Activated naive CD4-positive, alpha-beta T cell treated with anti-CD3 and anti-CD28 coated beads, Interleukin-2, amount 50 U/mL, for 24 hours (primary cell): ENCODE results near the gene ZSCAN18.
A peak's percentile ranks its signal among the peaks of the same experiment; 100 is the strongest.
"Not testable (repeated sequence)": the region's sequence is repeated elsewhere in the genome, so short reads cannot be mapped to it uniquely, and the experiment has no call there.

ENCODE experiments used
- H3K27ac Mint-ChIP-seq: one replicate; pipeline ENCODE4 v1.8.0; 2021; ENCODE audit warnings: mild to moderate bottlenecking, mixed read lengths
- H3K27me3 Mint-ChIP-seq: one replicate; pipeline ENCODE4 v1.8.0; 2021; ENCODE audit warnings: mixed read lengths
- H3K36me3 Mint-ChIP-seq: one replicate; pipeline ENCODE4 v1.8.0; 2021; ENCODE audit warnings: mixed read lengths
- H3K4me1 Mint-ChIP-seq: one replicate; pipeline ENCODE4 v1.8.0; 2021; ENCODE audit warnings: mixed read lengths
- H3K4me3 Mint-ChIP-seq: one replicate; pipeline ENCODE4 v1.8.0; 2021; ENCODE audit warnings: mild to moderate bottlenecking, mixed read lengths
- H3K9me3 Mint-ChIP-seq: one replicate; pipeline ENCODE4 v1.8.0; 2021; ENCODE audit warnings: mixed read lengths

Gene ZSCAN18

GRCh38 chr19:58097781-58098681, at the start of gene ZSCAN18:
TSS of gene ZSCAN18 (minus strand) at chr19:58098231. CDS start at chr19:58090267, 7,964 bp downstream.
- H3K4me1 Mint-ChIP-seq, result peaks cover 18% of the 10 kb centered on the region
- peak within 1 kb of the TSS; percentile 93 for H3K4me3 Mint-ChIP-seq
- H3K27me3 Mint-ChIP-seq, result no peaks in the 10 kb centered on the region
- peaks cover 23% of the 10 kb centered on the region for H3K36me3 Mint-ChIP-seq
- peak within 1 kb of the TSS; percentile 98 for H3K27ac Mint-ChIP-seq
- peaks cover 11% of the 10 kb centered on the region for H3K9me3 Mint-ChIP-seq

- H3K4me1 Mint-ChIP-seq, result peaks cover 21% of the 10 kb centered on the region
- H3K27ac Mint-ChIP-seq, H3K9me3 Mint-ChIP-seq, H3K4me3 Mint-ChIP-seq, H3K27me3 Mint-ChIP-seq: not testable (repeated sequence)
- H3K36me3 Mint-ChIP-seq, result peaks cover 18% of the 10 kb centered on the region
These were observed 49.4 kb upstream of the ZSCAN18 start for GRCh38 chr19:58147475-58147874.

- no peak overlapping the region for H3K4me3 Mint-ChIP-seq
- peaks cover 10% of the 10 kb centered on the region for H3K9me3 Mint-ChIP-seq
- H3K36me3 Mint-ChIP-seq, result peaks cover 26% of the 10 kb centered on the region
- peaks cover 12% of the 10 kb centered on the region for H3K4me1 Mint-ChIP-seq
- H3K27me3 Mint-ChIP-seq, result no peaks in the 10 kb centered on the region
- no peak overlapping the region for H3K27ac Mint-ChIP-seq
These were observed 47.8 kb upstream of the ZSCAN18 start for GRCh38 chr19:58145849-58146248.

- Mint-ChIP-seq H3K36me3 (peaks cover 68% of the 10 kb centered on the region), H3K4me1 (peaks cover 3% of the 10 kb centered on the region), H3K27me3 (no peaks in the 10 kb centered on the region), H3K4me3 (no peak overlapping the region), H3K27ac (no peak overlapping the region), H3K9me3 (peaks cover 13% of the 10 kb centered on the region)
These were observed 36.2 kb upstream of the ZSCAN18 start for GRCh38 chr19:58134244-58134643.

- H3K27me3 Mint-ChIP-seq, result no peaks in the 10 kb centered on the region
- H3K4me1 Mint-ChIP-seq, result peaks cover 3% of the 10 kb centered on the region
- peaks cover 68% of the 10 kb centered on the region for H3K36me3 Mint-ChIP-seq
- no peak overlapping the region for H3K27ac Mint-ChIP-seq
- no peak overlapping the region for H3K4me3 Mint-ChIP-seq
- peaks cover 11% of the 10 kb centered on the region for H3K9me3 Mint-ChIP-seq
These were observed 31.3 kb upstream of the ZSCAN18 start for GRCh38 chr19:58129284-58129683.

- peaks cover 16% of the 10 kb centered on the region for H3K9me3 Mint-ChIP-seq
- H3K4me1 Mint-ChIP-seq, result peaks cover 3% of the 10 kb centered on the region
- no peak overlapping the region for H3K4me3 Mint-ChIP-seq
- H3K27me3 Mint-ChIP-seq, result no peaks in the 10 kb centered on the region
- peaks cover 59% of the 10 kb centered on the region for H3K36me3 Mint-ChIP-seq
- H3K27ac Mint-ChIP-seq, result no peak overlapping the region
These were observed 30.1 kb upstream of the ZSCAN18 start for GRCh38 chr19:58128041-58128685.

- H3K4me1 Mint-ChIP-seq, result no peaks in the 10 kb centered on the region
- H3K4me3 Mint-ChIP-seq, result no peak overlapping the region
- peaks cover 48% of the 10 kb centered on the region for H3K36me3 Mint-ChIP-seq
- peaks cover 2% of the 10 kb centered on the region for H3K27me3 Mint-ChIP-seq
- H3K27ac Mint-ChIP-seq, result no peak overlapping the region
- peaks cover 30% of the 10 kb centered on the region for H3K9me3 Mint-ChIP-seq
These were observed 25.3 kb upstream of the ZSCAN18 start for GRCh38 chr19:58123354-58123753.

- Mint-ChIP-seq H3K27me3 (peaks cover 13% of the 10 kb centered on the region), H3K4me3 (no peak overlapping the region), H3K27ac (no peak overlapping the region), H3K36me3 (peaks cover 51% of the 10 kb centered on the region), H3K9me3 (peaks cover 36% of the 10 kb centered on the region), H3K4me1 (peaks cover 5% of the 10 kb centered on the region)
These were observed 21.1 kb upstream of the ZSCAN18 start for GRCh38 chr19:58118979-58119733.

GRCh38 chr19:58117841-58118575, 20.0 kb upstream of the ZSCAN18 start:
- Mint-ChIP-seq H3K36me3 (peaks cover 53% of the 10 kb centered on the region), H3K27ac (no peak overlapping the region), H3K27me3 (peaks cover 13% of the 10 kb centered on the region), H3K4me3 (no peak overlapping the region), H3K4me1 (peaks cover 5% of the 10 kb centered on the region), H3K9me3 (peaks cover 37% of the 10 kb centered on the region)

- Mint-ChIP-seq H3K27me3 (peaks cover 2% of the 10 kb centered on the region), H3K36me3 (peaks cover 27% of the 10 kb centered on the region), H3K9me3 (peaks cover 22% of the 10 kb centered on the region), H3K27ac (no peak overlapping the region), H3K4me3 (no peak overlapping the region), H3K4me1 (no peaks in the 10 kb centered on the region)
These were observed 10.5 kb upstream of the ZSCAN18 start for GRCh38 chr19:58108546-58108817.

- Mint-ChIP-seq H3K27ac (no peak overlapping the region), H3K4me3 (no peak overlapping the region), H3K4me1 (no peaks in the 10 kb centered on the region), H3K9me3 (peaks cover 20% of the 10 kb centered on the region), H3K27me3 (peaks cover 2% of the 10 kb centered on the region), H3K36me3 (peaks cover 27% of the 10 kb centered on the region)
These were observed 9.9 kb upstream of the ZSCAN18 start for GRCh38 chr19:58107778-58108545.

- Mint-ChIP-seq H3K9me3 (peaks cover 15% of the 10 kb centered on the region), H3K4me1 (peaks cover 15% of the 10 kb centered on the region), H3K36me3 (peaks cover 25% of the 10 kb centered on the region), H3K27ac (peak overlapping the region; percentile 98), H3K27me3 (no peaks in the 10 kb centered on the region), H3K4me3 (peak overlapping the region; percentile 93)
These were observed 609 bp upstream of the ZSCAN18 start for GRCh38 chr19:58098682-58098998.

- Mint-ChIP-seq H3K4me3 (peak overlapping the region; percentile 84), H3K27me3 (no peaks in the 10 kb centered on the region), H3K9me3 (peaks cover 8% of the 10 kb centered on the region), H3K36me3 (peaks cover 20% of the 10 kb centered on the region), H3K27ac (peak overlapping the region; percentile 87), H3K4me1 (peaks cover 18% of the 10 kb centered on the region)
These were observed 682 bp downstream of the ZSCAN18 start for GRCh38 chr19:58097349-58097748.

- Mint-ChIP-seq H3K36me3 (peaks cover 20% of the 10 kb centered on the region), H3K27me3 (no peaks in the 10 kb centered on the region), H3K4me3 (peak overlapping the region; percentile 84), H3K9me3 (peaks cover 7% of the 10 kb centered on the region), H3K27ac (peak overlapping the region; percentile 87), H3K4me1 (peaks cover 18% of the 10 kb centered on the region)
These were observed 1.1 kb downstream of the ZSCAN18 start for GRCh38 chr19:58096884-58097283.

- no peak overlapping the region for H3K27ac Mint-ChIP-seq
- H3K4me3 Mint-ChIP-seq, result no peak overlapping the region
- H3K9me3 Mint-ChIP-seq, result peaks cover 7% of the 10 kb centered on the region
- H3K27me3 Mint-ChIP-seq, result no peaks in the 10 kb centered on the region
- H3K36me3 Mint-ChIP-seq, result peaks cover 22% of the 10 kb centered on the region
- peaks cover 18% of the 10 kb centered on the region for H3K4me1 Mint-ChIP-seq
These were observed 2.7 kb downstream of the ZSCAN18 start for GRCh38 chr19:58095328-58095727.
